ENCODE data around the gene PRR36. TPM values are rescaled to one million over a fixed set of nuclear protein-coding genes. Genes with fewer than 3 reads are reported as not detected.
A peak's percentile ranks its signal among the peaks of the same experiment; 100 is the strongest.

Gene PRR36
- total RNA-seq, 4 donors from 2014 or later, result 0.52 TPM; not detected in 3

GRCh38 chr19:7833225-7834099 lies 40.7 kb downstream of the PRR36 start:
- DNase-seq (ENCODE audit: extremely low spot score), result no peak
- 74% methylated on average over 19 of the region's 23 CpGs for WGBS
- H3K4me1 ChIP-seq, result peaks cover 21 to 43% (median 40%) of the 10 kb centered on the region in 4 donors
- TF ChIP-seq POLR2A (IDR thresholded peaks at IDR 0.05; ENCODE audit: low read depth) (no peak), POLR2AphosphoS5 (IDR thresholded peaks at IDR 0.05) (peak in 1 of 2 donors; percentile 26), CTCF (IDR thresholded peaks at IDR 0.05) (no peak)
- no peak overlapping the region for H3K27ac ChIP-seq (replicated peaks in 1 of 4)
- no peak overlapping the region for H3K4me3 ChIP-seq
- H3K36me3 ChIP-seq, result no peaks in the 10 kb centered on the region
- no peaks in the 10 kb centered on the region for H3K9me3 ChIP-seq
- intact Hi-C loops (cut with DNase I), result no loop called here
- H3K27me3 ChIP-seq, result no peaks in the 10 kb centered on the region

- Histone ChIP-seq H3K27ac (replicated peaks in 1 of 4) (no peak overlapping the region), H3K4me3 (no peak overlapping the region), H3K9me3 (no peaks in the 10 kb centered on the region), H3K36me3 (no peaks in the 10 kb centered on the region), H3K27me3 (no peaks in the 10 kb centered on the region), H3K4me1 (peaks cover 21 to 43% (median 40%) of the 10 kb centered on the region in 4 donors)
- DNase-seq (ENCODE audit: extremely low spot score), result no peak
- TF ChIP-seq POLR2AphosphoS5 (IDR thresholded peaks at IDR 0.05), result no peak
- TF ChIP-seq POLR2A (IDR thresholded peaks at IDR 0.05; ENCODE audit: low read depth), result no peak
- intact Hi-C loops (cut with DNase I), result no loop called here
- 77% methylated on average over 12 of the region's 12 CpGs for whole genome bisulfite sequencing
These were observed 41.4 kb downstream of the PRR36 start for GRCh38 chr19:7832781-7833180.

- WGBS, result 80% methylated on average over 14 of the region's 17 CpGs
- H3K36me3 ChIP-seq, result no peaks in the 10 kb centered on the region
- no peaks in the 10 kb centered on the region for H3K9me3 ChIP-seq
- H3K4me3 ChIP-seq, result no peak overlapping the region
- H3K27me3 ChIP-seq, result no peaks in the 10 kb centered on the region
- intact Hi-C loops (cut with DNase I), result no loop called here
- peaks cover 21 to 43% (median 40%) of the 10 kb centered on the region in 4 donors for H3K4me1 ChIP-seq
- TF ChIP-seq EP300 (IDR thresholded peaks at IDR 0.05) (no peak), POLR2A (IDR thresholded peaks at IDR 0.05; ENCODE audit: low read depth) (no peak), POLR2AphosphoS5 (IDR thresholded peaks at IDR 0.05) (no peak), CTCF (IDR thresholded peaks at IDR 0.05) (no peak)
- DNase-seq (ENCODE audit: extremely low spot score), result no peak
- H3K27ac ChIP-seq (replicated peaks in 1 of 4), result no peak overlapping the region
These were observed 42.2 kb downstream of the PRR36 start for GRCh38 chr19:7832009-7832408.

GRCh38 chr19:7831452-7831851 lies 42.7 kb downstream of the PRR36 start:
- H3K9me3 ChIP-seq, result no peaks in the 10 kb centered on the region
- no peaks in the 10 kb centered on the region for H3K36me3 ChIP-seq
- no peak for DNase-seq (ENCODE audit: extremely low spot score)
- no peaks in the 10 kb centered on the region for H3K27me3 ChIP-seq
- H3K4me1 ChIP-seq, result peaks cover 21 to 43% (median 40%) of the 10 kb centered on the region in 4 donors
- TF ChIP-seq CTCF (IDR thresholded peaks at IDR 0.05) (peak in 1 of 3 experiments; percentile 22), POLR2A (IDR thresholded peaks at IDR 0.05; ENCODE audit: low read depth) (no peak)
- 75% methylated on average over 10 of the region's 10 CpGs for WGBS
- intact Hi-C loops (cut with DNase I), result no loop called here
- peak overlapping the region in 1 of 4 donors; percentile 94 for H3K4me3 ChIP-seq
- no peak overlapping the region for H3K27ac ChIP-seq (replicated peaks in 1 of 4)

GRCh38 chr19:7830823-7831222 lies 43.4 kb downstream of the PRR36 start:
- Histone ChIP-seq H3K27me3 (peaks cover 0 to under 1% (median 0%) of the 10 kb centered on the region in 4 donors), H3K36me3 (no peaks in the 10 kb centered on the region), H3K27ac (replicated peaks in 1 of 4) (no peak overlapping the region), H3K9me3 (no peaks in the 10 kb centered on the region), H3K4me1 (peaks cover 21 to 43% (median 40%) of the 10 kb centered on the region in 4 donors), H3K4me3 (peak overlapping the region; percentile 79 to 94 (median 85))
- DNase-seq (ENCODE audit: extremely low spot score), result no peak
- WGBS, result 41% methylated on average over 7 of the region's 7 CpGs
- intact Hi-C loops (cut with DNase I), result no loop called here
- TF ChIP-seq EP300 (IDR thresholded peaks at IDR 0.05) (no peak), POLR2A (IDR thresholded peaks at IDR 0.05; ENCODE audit: low read depth) (no peak), CTCF (IDR thresholded peaks at IDR 0.05) (no peak), POLR2AphosphoS5 (IDR thresholded peaks at IDR 0.05) (no peak)

Measured in esophagus muscularis mucosa (tissue), 4 donors.